GM21737 (cell line): Measurements from ENCODE around the gene FRY.

Experiments used
- ATAC-seq: cut with Tn5 transposase; IDR thresholded peaks from one replicate; pipeline ENCODE4 v1.9.1; 2021; ENCODE audit warnings: mild to moderate bottlenecking, moderate library complexity; ENCODE audit not compliant: unreplicated experiment

FRY gene

DNA sequence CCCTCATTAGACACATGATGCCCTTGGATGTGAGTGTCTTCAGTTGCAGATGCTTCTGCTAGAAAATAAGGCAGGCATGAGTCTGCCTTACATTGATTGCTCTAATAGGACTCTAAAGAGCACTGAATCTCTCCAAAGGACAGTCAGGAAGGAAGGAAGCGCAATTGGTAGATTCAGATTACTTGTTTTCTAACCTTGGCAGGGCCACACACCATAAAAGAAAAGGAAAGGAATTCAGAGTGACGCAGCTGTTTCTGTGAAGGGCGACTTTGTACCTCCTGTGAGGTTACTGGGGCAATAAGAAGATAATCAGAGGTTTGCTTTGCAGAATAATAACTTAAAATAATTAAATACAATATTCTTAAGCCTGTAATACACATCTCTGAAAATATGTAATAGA, 48.0 kb downstream of the FRY start:
- ATAC-seq, result no peak

DNA sequence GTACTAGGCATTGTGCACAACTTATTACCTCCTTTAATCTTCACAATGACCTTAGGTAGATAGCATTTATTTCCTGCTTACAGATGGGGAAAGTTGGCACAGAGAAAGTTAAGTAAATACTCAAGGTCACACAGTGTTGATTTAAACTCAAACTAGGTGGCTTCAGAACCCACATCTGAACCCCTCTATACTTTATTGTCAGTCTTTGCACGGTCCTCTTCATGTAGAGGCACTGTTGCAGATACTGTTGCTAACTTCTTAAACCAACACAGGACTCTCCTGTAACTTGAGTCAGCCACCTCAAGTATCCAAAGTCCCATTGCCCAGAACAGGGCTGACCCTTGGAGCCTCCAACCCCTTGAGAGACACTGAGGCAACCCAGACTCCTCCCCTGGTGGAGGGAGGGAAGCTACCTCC, 48.8 kb downstream of the FRY start:
- no peak for ATAC-seq

DNA sequence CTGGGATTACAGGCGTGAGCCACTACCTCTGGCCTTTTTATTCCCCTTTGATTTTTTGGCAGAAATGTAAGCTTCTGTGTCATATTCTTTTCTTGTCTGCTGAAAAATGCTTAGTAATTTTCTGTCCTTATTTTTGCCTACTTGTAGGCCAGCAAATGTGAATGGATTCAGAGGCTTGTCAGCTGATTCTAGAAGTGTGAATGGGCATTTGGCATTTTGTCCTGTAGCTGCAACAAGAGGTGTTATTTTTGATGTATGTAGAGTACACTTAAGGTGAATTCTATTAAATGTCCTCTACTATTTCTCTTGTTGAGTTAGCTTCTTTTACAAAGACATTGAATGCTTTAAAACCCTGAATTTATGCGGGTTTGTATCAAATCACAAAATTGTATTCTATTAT, 50.0 kb downstream of the FRY start:
- ATAC-seq, result no peak

DNA sequence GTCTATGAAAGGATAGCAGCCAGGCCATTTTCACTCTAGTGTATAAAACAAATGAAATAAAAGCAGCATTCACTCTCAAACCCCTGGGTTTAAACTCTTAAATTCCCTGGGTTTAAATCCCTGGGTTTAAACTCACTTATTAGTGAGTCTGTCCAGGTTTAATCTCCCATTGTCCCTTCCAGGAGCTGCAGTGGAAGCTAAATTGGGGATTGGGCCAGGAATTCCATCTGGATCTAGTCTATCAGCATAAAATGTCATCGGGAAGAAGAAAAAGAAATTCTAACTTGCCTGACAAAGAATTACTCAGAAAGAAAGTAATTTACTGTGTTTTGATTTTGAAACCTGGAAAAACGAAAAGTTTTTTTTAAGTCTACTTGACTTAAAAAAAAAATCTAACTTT, 54.8 kb downstream of the FRY start:
- no peak for ATAC-seq

DNA sequence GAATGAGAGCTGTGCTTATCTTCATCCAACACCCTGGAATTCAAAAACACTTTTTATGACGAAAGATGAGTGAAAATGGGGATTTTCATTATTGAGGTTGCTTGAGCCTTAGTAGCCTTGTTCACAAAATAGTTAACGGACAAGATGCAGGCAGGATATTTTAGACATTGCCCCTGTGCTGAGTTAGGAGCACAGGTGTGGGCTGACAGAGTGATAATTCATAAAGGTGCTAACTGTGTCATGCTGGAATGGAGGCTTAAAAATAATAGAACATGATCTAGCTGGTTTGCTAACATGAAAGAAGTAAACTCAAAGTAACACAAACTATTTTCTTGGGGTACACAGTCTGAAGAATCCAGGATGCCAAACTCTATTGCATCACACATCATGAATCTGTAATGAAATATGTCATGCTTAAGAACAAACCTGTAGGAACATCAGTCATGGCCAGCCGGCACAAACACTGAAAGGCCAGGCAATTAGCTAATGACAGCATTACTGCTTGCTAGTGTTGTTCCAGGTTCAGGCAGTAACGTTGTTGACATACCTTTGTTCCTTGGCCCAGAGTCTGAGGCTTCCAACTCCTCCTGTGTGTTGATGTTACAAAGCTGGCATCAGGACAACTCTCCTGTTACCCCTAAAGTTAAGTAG, 55.3 kb downstream of the FRY start:
- ATAC-seq, result no peak

DNA sequence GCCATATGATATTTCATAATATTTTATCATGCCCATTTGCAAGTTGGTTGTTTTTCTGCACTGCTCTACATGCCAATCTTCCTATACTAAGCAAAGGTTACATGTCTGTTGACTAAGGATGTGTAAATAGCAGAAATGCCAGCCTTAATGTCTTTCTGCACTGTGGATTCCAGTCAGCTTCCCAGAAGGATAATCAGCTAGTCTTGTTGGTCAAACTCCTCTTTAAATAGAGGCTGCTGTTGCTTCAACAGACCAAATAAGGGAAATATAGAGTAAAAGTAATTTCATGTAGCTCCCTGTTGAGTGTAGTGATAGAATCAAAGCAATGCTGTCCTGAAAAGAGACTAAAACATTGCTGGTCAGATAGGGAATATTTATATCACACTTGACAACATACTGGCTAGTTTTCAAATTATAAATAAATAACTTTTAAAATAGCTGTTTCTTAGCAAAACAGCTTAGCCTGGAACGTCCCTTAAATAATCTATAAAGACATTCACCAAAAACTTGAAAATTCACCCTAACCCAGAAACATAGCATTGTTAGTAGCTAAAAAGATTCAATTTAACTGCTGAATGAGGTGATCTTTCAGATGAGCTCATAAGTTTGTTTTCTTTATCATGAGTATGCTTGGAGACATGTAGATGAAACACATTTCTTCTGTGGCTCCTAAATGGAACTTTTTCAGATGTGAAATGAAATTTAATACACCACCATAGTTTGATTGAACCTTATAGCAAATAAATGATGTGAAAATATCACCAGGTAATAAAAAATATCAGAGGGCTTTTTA, 56.6 kb downstream of the FRY start:
- no peak for ATAC-seq

DNA sequence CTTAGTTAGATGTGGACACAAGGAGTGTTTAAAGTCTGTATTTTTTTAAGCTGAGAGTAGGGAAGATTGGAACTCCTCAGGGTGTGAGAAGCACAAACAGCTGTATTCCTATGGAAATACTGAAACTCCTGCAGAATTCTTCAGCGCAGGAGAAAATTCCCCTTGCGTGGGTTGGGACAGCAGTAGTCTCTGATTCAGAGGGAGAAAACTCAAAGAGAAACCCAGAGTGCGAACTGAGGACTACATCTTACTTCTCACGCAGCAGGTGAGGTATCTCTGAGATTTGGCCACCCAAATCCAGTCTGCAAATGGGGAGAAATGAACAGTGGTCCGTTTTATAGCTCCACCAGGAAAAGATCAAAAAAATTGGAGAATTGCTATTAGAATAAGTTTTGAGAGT, 60.9 kb downstream of the FRY start:
- no peak for ATAC-seq

DNA sequence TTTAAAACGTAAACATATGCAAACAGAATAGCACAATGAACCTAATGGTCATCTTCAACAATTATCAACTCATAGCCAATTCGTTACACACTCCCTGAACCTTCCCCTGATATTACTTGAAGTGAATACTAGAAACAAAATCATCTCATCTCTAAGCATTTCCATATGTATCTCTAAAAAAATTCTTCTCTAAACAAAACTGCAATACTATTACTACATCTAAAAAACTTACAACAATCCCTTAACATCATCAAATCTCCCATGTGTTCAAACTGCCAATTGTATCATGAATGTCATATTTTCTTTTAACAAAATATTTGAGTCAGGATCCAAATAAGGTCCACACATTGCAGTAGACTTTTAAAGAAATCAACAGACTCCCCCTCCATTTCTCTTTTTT, 61.4 kb downstream of the FRY start:
- ATAC-seq, result no peak

DNA sequence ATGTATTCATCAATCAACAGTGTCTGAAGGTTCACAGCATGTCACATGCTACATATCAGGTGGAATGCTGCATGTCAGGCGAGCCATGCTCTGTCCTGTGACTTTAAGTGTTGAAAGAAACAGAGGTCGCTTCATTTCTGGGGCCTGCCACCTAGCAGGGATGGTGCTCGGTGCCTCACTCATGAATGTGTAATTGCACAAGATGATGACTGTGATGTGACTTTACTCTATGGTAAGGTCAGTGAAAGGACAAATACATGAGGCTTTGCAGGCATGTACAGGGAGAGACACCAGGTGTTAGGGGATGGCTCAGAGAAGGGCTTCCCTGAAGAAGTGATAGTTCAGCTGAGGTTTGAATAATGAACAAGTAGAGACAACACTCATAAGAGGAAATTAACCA, 66.7 kb downstream of the FRY start:
- no peak for ATAC-seq

DNA sequence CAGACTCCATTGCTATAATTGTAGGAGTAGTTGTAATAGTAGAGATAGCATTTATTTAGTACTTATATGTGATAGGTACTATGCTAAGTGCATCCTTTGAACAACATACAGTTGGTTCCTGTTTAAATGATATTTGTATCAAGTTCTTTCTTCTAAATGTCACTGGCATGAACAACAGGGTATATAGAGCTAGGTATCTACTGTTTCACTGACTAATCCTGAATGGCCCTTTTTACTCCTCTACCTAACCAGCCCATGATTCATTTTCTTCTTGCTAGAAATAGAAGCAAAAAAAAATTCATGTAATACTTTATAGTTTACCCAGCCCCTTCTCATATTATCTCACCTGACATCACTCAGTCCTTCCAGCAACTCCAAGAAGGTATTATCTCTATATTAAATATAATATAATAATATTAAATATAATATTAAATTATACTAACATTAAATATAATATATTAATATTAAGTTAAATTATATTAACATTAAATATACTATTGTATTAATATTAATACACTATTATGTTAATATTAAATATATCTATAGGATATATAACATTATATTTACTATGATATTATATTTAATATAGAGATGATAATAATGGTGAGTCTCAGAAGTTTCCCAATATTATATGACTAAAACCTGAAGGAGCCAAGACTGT, 74.2 kb downstream of the FRY start:
- no peak for ATAC-seq

DNA sequence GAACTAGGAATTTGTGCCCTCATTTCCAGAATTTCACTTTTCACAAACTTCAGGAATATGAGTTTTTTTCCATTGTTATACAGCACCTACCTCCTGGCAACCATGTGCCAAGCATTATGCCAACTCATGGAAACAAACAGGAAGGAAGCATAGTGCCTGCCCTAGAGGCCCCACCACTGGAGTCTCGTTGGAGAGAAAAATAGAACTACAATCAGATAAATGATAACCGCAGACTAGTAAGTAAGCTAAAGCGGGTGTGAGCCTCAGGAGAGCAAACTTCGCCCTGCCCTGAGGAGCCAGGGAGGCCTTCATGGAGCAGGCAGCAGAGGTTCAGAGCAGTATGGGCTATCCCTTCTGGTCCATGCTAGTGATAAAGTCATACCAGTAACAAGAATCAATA, 75.9 kb downstream of the FRY start:
- ATAC-seq, result no peak

DNA sequence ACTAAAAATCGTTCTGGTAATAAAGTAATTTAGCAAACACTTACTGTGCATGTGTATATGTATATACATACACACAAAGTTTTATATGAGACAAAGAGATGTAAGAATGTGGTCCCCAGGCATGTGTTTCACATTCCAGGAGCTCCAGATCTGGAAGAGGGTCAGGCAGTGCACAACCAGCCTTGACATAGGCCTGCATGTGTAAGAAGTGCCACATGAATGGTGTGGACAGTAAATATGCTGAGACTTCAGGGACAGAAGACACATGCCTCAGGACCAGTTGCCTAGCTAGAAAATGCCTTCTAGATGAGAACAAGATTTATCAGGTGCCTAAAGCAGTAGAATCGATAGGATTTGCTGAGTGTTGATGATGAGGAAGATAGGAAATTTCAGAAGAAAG, 76.4 kb downstream of the FRY start:
- no peak for ATAC-seq

DNA sequence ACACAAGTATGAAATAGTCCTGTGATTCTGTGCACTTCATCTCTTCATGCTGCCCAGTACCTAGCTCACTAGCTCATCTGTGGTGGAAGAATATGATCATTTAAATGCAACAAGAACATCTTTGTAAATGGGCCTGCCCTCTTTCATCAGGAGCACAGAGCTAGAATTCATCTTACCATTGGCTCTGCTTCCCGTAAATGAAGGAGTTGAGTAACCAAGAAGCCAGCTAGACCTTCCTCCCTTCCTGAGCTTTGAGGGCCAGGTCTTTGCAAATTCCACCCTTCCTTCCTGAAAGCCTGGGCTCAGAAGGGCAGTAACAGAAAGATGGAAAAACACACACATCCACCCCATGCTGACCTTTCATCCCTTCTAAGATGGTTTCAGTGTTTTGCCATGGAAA, 82.0 kb downstream of the FRY start:
- ATAC-seq, result no peak

DNA sequence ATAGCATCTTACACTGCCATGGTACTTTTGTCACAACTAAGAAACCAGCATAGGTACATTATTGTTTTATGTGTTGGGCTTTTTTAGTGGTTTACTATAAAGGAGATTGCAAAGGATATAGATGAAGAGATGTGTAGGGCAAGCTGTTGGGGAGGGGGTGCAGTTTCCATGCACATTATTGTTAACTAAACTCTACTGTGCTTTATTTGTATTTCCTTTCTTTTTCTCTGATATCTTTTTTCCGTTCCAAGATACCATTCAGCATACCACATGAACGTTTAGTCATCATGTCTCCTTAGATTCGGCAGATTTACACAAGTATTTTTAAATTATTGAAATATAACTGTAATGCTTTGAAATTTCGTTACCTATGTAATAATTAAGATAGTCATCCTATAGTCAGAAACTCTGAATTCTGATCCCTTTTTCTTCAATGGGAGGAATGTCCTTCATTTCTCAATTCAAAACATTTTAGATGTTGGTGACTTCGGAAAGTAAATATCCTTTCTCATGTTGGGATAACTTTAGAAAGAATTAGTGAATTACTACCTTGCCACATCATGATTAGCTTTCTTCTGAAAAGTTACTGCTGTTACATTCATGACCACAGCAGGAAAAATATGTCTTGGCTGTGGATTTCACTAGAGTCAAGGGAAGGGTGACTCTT, 82.8 kb downstream of the FRY start:
- no peak for ATAC-seq

DNA sequence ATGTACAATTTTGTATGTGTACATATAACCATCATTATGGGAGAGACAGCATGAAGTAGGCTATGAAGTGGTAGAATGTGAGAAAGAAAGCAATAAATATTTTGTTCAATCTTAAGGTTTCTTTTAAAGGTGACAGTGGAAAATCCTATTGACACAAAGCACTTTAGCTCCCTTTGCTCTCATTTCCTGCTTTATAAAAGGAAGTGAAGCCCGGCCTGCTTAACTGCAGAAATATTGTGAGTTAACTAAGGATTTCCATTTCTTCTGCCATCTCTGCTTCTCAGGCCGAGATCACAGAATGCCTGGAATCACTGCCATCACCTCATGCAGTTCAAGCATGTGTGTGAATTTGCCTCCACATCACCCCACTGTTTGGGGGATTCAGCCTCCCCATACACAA, 83.5 kb downstream of the FRY start:
- ATAC-seq, result no peak

DNA sequence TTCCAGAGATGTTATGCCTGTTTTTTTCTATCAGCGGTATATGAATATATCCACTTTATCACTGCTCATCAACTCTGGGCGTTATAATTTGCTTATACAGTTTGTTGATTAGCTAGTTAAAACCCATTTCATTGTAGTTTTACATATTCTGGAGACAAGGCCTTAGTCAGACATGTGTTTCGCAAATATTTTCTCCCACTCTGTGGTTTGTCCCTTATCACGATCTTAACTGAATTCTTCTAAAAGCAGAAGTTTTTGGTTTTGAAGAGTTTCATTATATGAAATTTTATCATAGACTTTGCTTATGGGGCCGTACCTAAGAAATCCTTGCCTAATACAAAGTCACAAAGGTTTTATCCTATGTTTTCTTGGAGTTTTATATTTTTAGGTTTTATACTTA, 84.6 kb downstream of the FRY start:
- no peak for ATAC-seq

DNA sequence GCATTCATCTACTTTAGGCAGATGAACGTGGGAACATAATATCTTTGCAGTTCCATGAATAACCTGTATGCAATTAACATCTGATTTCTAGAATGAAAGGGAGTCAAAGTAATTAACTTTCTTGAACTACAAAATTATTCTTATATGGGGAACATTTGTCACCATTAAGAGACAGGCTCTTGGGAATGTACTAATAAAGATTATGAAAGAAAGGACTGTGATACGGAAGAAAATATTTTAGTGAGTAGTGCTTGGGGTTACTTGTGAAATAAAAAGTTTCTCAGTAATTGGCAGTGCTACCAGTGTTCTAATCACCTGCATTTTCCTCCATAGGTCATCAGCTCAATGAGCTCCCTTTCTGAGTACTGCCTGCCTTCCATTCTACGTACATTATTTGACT, 85.4 kb downstream of the FRY start:
- ATAC-seq, result no peak

DNA sequence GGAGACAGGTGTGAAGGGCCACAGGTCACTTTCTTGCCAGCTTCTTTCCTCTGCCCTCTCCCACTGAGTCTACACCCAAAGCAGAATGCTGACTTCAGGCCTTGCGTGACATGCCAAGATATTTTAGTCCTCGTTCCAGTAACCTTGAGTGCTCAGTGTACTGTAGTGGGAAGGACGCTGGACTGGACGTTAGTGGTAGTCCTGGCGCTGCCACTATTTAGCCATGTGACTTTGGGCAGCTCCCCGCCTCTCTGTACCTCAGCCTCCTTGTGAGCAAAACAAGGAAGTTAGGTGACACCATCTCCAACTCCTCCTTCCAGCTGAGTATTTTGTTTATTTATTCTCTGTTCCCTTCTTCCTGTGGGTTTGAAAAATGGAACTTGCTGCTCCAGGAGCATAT, 86.1 kb downstream of the FRY start:
- no peak for ATAC-seq

DNA sequence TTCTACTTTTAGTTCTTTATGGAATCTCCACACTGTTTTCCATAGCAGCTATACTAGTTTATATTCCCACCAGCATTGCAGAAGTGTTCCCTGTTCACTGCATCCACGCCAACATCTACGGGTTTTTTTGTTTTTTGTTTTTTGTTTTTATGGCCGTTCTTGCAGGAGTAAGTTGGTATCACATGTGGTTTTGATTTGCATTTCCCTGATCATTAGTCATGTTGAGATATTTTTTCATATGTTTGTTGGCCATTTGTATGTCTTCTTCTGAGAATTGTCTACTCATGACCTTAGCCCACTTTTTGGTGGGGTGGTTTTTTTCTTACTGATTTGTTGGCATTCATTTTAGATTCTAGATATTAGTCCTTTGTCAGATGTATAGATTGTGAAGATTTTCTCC, 89.7 kb downstream of the FRY start:
- ATAC-seq, result no peak

DNA sequence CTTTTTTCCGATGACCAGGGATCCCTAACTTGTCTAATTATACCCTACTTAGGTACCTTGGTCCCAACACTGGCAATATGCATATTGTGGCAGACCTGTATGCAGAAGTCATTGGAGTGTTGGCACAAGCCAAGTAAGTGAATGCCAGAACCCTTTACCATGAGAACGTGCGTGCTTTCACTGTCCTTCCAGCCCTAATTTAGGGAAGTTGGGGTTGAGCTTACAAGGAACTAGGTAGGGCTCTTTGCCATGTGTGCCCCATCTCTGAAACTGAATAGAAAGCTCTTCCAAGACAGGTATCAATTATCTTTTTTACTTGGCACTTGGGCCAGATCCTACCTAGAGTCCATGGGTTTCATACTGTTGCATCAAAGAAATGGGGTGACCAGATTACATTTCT, 93.2 kb downstream of the FRY start:
- no peak for ATAC-seq

DNA sequence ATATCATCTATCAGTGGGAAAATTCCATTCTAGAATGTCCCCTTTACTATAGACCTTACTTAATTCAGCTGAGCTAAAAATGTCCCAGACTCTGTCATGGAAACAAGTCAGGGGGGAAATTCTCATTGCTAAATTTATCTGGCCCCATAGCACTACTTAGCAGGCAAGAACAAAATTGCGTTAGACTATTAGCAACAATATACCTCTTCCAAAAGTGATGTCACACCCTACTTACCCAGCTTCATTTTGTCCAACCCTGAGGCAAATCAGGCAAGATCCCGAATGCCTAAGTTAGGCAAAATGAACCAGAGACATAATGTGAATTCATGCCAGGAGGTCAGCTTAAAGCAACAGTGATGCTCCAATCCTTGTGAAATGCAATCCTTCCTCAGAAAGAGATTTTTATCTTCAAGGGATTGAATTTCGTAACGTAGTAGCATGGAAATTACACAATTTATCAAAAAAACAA, 93.7 kb downstream of the FRY start:
- no peak for ATAC-seq

DNA sequence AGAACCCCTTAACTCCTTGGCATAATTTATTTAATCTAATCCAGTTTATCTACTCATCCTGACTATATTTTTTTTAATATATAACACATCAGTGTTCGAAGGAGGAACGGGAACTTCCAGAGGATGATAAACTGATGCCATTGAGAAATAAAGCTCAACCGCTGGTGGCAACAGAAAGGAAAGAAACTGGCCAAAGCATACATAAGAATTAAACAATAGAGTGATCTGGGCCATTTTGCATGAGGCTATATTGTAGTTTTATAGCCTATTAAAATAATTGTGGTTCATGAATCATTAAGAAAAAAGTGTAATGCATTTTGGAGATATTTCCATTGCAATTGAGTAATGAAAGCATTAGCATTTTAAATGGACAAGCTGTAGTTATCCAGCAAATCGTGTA, 94.2 kb downstream of the FRY start:
- no peak for ATAC-seq
